MCF 10A (cell line): ENCODE results near the gene CERS1. TPM values are rescaled to one million over a fixed set of nuclear protein-coding genes. Genes with fewer than 3 reads are reported as not detected.

Experiments
- BruUV-seq: library from RNA; stranded (reverse); fragments of 400-500 nt; replicated peaks from 2 replicates; lab custom pipeline; 2021; lab: Mats Ljungman, UMichigan
- CTCF ChIA-PET: fragments of 300-600 bp; sonication (Branson Sonifier 250); formaldehyde crosslinking; extraction: SDS; loops from one replicate; lab custom pipeline; 2021; ENCODE audit warnings: antibody characterized with exemption, inconsistent platforms; lab: Yijun Ruan, JAX
- POLR2A ChIA-PET: fragments of 300-600, 350-650 bp; sonication (Branson Sonifier 250); formaldehyde crosslinking; extraction: SDS; loops from one replicate; lab custom pipeline; 2020; ENCODE audit warnings: antibody characterized with exemption, inconsistent platforms; lab: Yijun Ruan, JAX
- DNase-seq: peaks from one replicate; pipeline ENCODE4 v3.0.0-alpha.2; 2018; ENCODE audit not compliant: unreplicated experiment
- H3K27ac Mint-ChIP-seq: one replicate; pipeline ENCODE4 v1.8.0; 2022; ENCODE audit warnings: mild to moderate bottlenecking, low read depth, mixed read lengths; ENCODE audit not compliant: unreplicated experiment
- H3K27me3 Mint-ChIP-seq: one replicate; pipeline ENCODE4 v1.8.0; 2022; ENCODE audit warnings: mixed read lengths; ENCODE audit not compliant: insufficient read depth, unreplicated experiment
- H3K36me3 Mint-ChIP-seq: one replicate; pipeline ENCODE4 v1.8.0; 2022; ENCODE audit warnings: mild to moderate bottlenecking, moderate library complexity, mixed read lengths; ENCODE audit not compliant: insufficient read depth, unreplicated experiment
- H3K4me1 Mint-ChIP-seq: one replicate; pipeline ENCODE4 v1.8.0; 2022; ENCODE audit warnings: mixed read lengths; ENCODE audit not compliant: insufficient read depth, unreplicated experiment
- H3K4me3 Mint-ChIP-seq: one replicate; pipeline ENCODE4 v1.8.0; 2022; ENCODE audit warnings: mild to moderate bottlenecking, moderate library complexity, mixed read lengths; ENCODE audit not compliant: unreplicated experiment
- H3K9me3 Mint-ChIP-seq: one replicate; pipeline ENCODE4 v1.8.0; 2022; ENCODE audit warnings: mixed read lengths; ENCODE audit not compliant: unreplicated experiment
- CTCF ChIP-seq: fragments of 200-600 bp; IDR thresholded peaks from one replicate; pipeline ENCODE4 v1.8.0; 2022; ENCODE audit warnings: antibody characterized with exemption, mild to moderate bottlenecking; ENCODE audit not compliant: unreplicated experiment
- intact Hi-C: fragments of 100-400 bp; cut with micrococcal nuclease; formaldehyde crosslinking; loops from 2 replicates; pipeline ENCODE4 v1.14.1; 2022
- total RNA-seq: library from RNA; stranded (reverse); gene quantifications from 2 replicates; pipeline ENCODE4 v1.2.3, GENCODE V29; 2022

The CERS1 gene
- total RNA-seq, 1 experiment from 2014 or later = not detected

GRCh38 chr19:18831524-18832305 is 64.2 kb downstream of the CERS1 start, which contains the start of gene UPF1:
TSS of gene UPF1 (plus strand) at chr19:18831959. CDS start at chr19:18832210, 251 bp downstream.
- intact Hi-C loops = loop anchor here (5.0 kb wide), 1 partner anchor 59 kb away; no protein-coding TSS in a partner anchor
- POLR2A ChIA-PET = interaction anchor here (0.6 to 3.9 kb wide), 17 partner anchors 10 to 797 kb away, joined by 3 to 29 read pairs (median 5); partner anchors contain the start of genes COPE, DDX49, FKBP8 and REX1BD

GRCh38 chr19:18830488-18830887 is 65.5 kb downstream of the CERS1 start:
- Mint-ChIP-seq H3K27ac (no peak overlapping the region), H3K36me3 (peaks cover 18% of the 10 kb centered on the region), H3K27me3 (no peaks in the 10 kb centered on the region), H3K9me3 (no peaks in the 10 kb centered on the region), H3K4me3 (peak overlapping the region; percentile 94), H3K4me1 (peaks cover 19% of the 10 kb centered on the region)
- no TSS peak for BruUV-seq
- ChIA-PET POLR2A (no interaction called here), CTCF (interaction anchor here (1.0 to 1.6 kb wide), 2 partner anchors 59 to 242 kb away, joined by 3 to 5 read pairs; partner anchors contain the start of gene REX1BD)
- TF ChIP-seq CTCF = no peak
- intact Hi-C loops = loop anchor here (5.0 kb wide), 1 partner anchor 58 kb away; no protein-coding TSS in a partner anchor
- no peak for DNase-seq

More at GRCh38 chr19:18831524-18832305, 64.2 kb downstream of the CERS1 start, which contains the start of gene UPF1:
- H3K36me3 Mint-ChIP-seq = peaks cover 29% of the 10 kb centered on the region
- peaks cover 25% of the 10 kb centered on the region for H3K4me1 Mint-ChIP-seq
- no peak for TF ChIP-seq CTCF
- H3K27me3 Mint-ChIP-seq = no peaks in the 10 kb centered on the region
- peak within 1 kb of the TSS; percentile 98 for H3K27ac Mint-ChIP-seq
- DNase-seq = peak; percentile 90
- H3K9me3 Mint-ChIP-seq = no peaks in the 10 kb centered on the region
- CTCF ChIA-PET = interaction anchor here (1.1 to 5.7 kb wide), 7 partner anchors 9 to 243 kb away, joined by 3 to 46 read pairs (median 6); partner anchors contain the start of gene REX1BD
- peak within 1 kb of the TSS; percentile 94 for H3K4me3 Mint-ChIP-seq
- BruUV-seq = no TSS peak

GRCh38 chr19:18828786-18829185 is 67.2 kb downstream of the CERS1 start:
- no peak for DNase-seq
- no peaks in the 10 kb centered on the region for H3K27me3 Mint-ChIP-seq
- peaks cover 1% of the 10 kb centered on the region for H3K36me3 Mint-ChIP-seq
- H3K27ac Mint-ChIP-seq = no peak overlapping the region
- no peaks in the 10 kb centered on the region for H3K9me3 Mint-ChIP-seq
- ChIA-PET POLR2A (interaction anchor here (0.6 to 1.0 kb wide), 5 partner anchors 14 to 77 kb away, joined by 3 to 4 read pairs (median 3); no protein-coding TSS in a partner anchor), CTCF (interaction anchor here (0.6 to 2.3 kb wide), 7 partner anchors 9 to 332 kb away, joined by 3 to 8 read pairs (median 3); no protein-coding TSS in a partner anchor)
- no peak overlapping the region for H3K4me3 Mint-ChIP-seq
- BruUV-seq = no TSS peak
- intact Hi-C loops = no loop called here
- H3K4me1 Mint-ChIP-seq = peaks cover 3% of the 10 kb centered on the region
- no peak for TF ChIP-seq CTCF

Other genes starting within 250 kb of the CERS1 start
- 8.6 and 11.1 TPM in 2 replicates for gene CRTC1, start 212.5 kb downstream of the CERS1 start, total RNA-seq
- gene COMP, start 104.9 kb downstream of the CERS1 start, total RNA-seq = not detected in 2 replicates
- gene UPF1, start 64.2 kb downstream of the CERS1 start, total RNA-seq = 79.8 and 85.0 TPM in 2 replicates
- gene COPE, start 23.2 kb upstream of the CERS1 start, total RNA-seq = 310 and 456 TPM in 2 replicates
- 87.7 and 98.8 TPM in 2 replicates for gene DDX49, start 23.6 kb upstream of the CERS1 start, total RNA-seq
- gene HOMER3, start 45.1 kb upstream of the CERS1 start, total RNA-seq = 57.9 and 58.9 TPM in 2 replicates
- 69.1 and 75.8 TPM in 2 replicates for gene SUGP2, start 137.4 kb upstream of the CERS1 start, total RNA-seq
- 24.8 and 37.1 TPM in 2 replicates for gene ARMC6, start 137.4 kb upstream of the CERS1 start, total RNA-seq
- gene SLC25A42, start 167.8 kb upstream of the CERS1 start, total RNA-seq = 3.1 and 3.7 TPM in 2 replicates
- 34.8 and 36.1 TPM in 2 replicates for gene TMEM161A, start 242.3 kb upstream of the CERS1 start, total RNA-seq